Kidney epithelial cell (primary cell): Measurements from ENCODE around the gene SPTB. TPM values are rescaled to one million over a fixed set of nuclear protein-coding genes. Genes with fewer than 3 reads are reported as not detected.

ENCODE experiments used
- DNase-seq: peaks from one replicate; pipeline ENCODE4 v3.0.0-alpha.2; 2010; ENCODE audit warnings: low read depth
- H3K27me3 ChIP-seq: 2 replicates; pipeline ENCODE4 v1.6.0; 2011; ENCODE audit warnings: low read length; ENCODE audit not compliant: control insufficient read depth, insufficient read depth
- H3K36me3 ChIP-seq: 2 replicates; pipeline ENCODE4 v1.5.1; 2011; ENCODE audit warnings: low read length; ENCODE audit not compliant: control insufficient read depth, insufficient read depth
- H3K4me3 ChIP-seq: 2 replicates; pipeline ENCODE4 v1.5.1; 2011; ENCODE audit warnings: low read depth, mild to moderate bottlenecking, control low read depth, low read length
- CTCF ChIP-seq: IDR thresholded peaks from 2 replicates; pipeline ENCODE4 v1.5.1; 2011; ENCODE audit warnings: mild to moderate bottlenecking, moderate library complexity, low read length, control low read depth, inconsistent platforms; ENCODE audit not compliant: insufficient read depth, poor library complexity, severe bottlenecking
- total RNA-seq: library from RNA; depleted of rRNA; stranded (reverse); fragments of >200 nt; gene quantifications from 2 replicates; pipeline ENCODE4 v1.2.3, GENCODE V29; 2015

SPTB gene
- total RNA-seq, 1 donor from 2014 or later = 0.54 TPM

GRCh38 chr14:64880221-64881121, 764 bp upstream of the SPTB start:
- no peak for TF ChIP-seq CTCF
- Histone ChIP-seq H3K36me3 (no peaks in the 10 kb centered on the region), H3K4me3 (peak overlapping the region; percentile 48), H3K27me3 (peaks cover 36% of the 10 kb centered on the region)
- no peak for DNase-seq

GRCh38 chr14:64878837-64879634, 671 bp downstream of the SPTB start:
- H3K36me3 ChIP-seq = no peaks in the 10 kb centered on the region
- TF ChIP-seq CTCF = no peak
- peak overlapping the region; percentile 48 for H3K4me3 ChIP-seq
- DNase-seq = no peak
- H3K27me3 ChIP-seq = peaks cover 39% of the 10 kb centered on the region

GRCh38 chr14:64877846-64878245, 1.9 kb downstream of the SPTB start:
- no peak for TF ChIP-seq CTCF
- peaks cover 36% of the 10 kb centered on the region for H3K27me3 ChIP-seq
- no peak for DNase-seq

GRCh38 chr14:64875350-64875749, 4.4 kb downstream of the SPTB start:
- no peak overlapping the region for H3K4me3 ChIP-seq
- no peak for TF ChIP-seq CTCF
- no peak for DNase-seq
- H3K27me3 ChIP-seq = peaks cover 28% of the 10 kb centered on the region
- H3K36me3 ChIP-seq = no peaks in the 10 kb centered on the region

More at GRCh38 chr14:64877846-64878245, 1.9 kb downstream of the SPTB start:
- H3K36me3 ChIP-seq = no peaks in the 10 kb centered on the region
- H3K4me3 ChIP-seq = no peak overlapping the region

- TF ChIP-seq CTCF = no peak
- no peak for DNase-seq
- H3K36me3 ChIP-seq = no peaks in the 10 kb centered on the region
- peaks cover 11% of the 10 kb centered on the region for H3K27me3 ChIP-seq
- no peak overlapping the region for H3K4me3 ChIP-seq
Measured at GRCh38 chr14:64873506-64874219, 6.0 kb downstream of the SPTB start.
